Measurements from ENCODE around the gene CIB4. TPM values are rescaled to one million over a fixed set of nuclear protein-coding genes. Genes with fewer than 3 reads are reported as not detected.

The CIB4 gene
- total and polyA plus RNA-seq, 2 experiments from 2014 or later, result not detected

DNA sequence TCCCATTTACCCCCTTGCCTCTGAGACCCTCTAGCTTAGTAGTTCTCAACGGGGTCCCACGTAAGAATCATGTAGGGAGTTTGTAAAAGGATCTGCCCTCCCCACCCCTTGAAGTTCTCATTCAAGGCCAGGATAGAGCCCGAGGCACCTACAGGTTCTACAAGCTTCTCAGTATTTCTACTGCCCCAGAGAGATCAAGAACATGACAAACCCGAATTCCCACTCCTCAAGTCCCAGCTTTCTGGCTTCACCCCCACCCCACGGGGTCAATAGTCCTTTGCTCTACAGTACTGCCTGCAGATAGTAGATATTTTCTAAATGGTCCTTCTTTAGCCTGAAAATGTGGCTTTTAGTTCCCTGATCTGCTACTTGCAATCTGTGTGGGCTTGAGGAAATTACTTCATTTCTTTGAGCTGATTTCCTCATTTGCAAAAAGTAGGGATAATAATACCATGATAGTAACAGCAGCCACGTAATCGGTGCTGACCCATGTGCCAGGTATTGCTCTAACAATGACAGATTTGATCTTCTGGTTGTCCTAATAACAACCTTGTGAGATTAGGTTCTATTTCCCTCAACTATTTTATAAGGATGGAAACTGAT lies 7.1 kb downstream of the CIB4 start:
- no peak overlapping the region for H3K27ac ChIP-seq
- H3K4me1 ChIP-seq (ENCODE audit: insufficient read depth), result no peaks in the 10 kb centered on the region
- TF ChIP-seq EZH2phosphoT487 (IDR thresholded peaks at IDR 0.05; ENCODE audit: insufficient read depth, low read depth) (no peak), EZH2 (IDR thresholded peaks at IDR 0.05; ENCODE audit: insufficient read depth, poor library complexity, severe bottlenecking) (no peak)
- H3K9me3 ChIP-seq (ENCODE audit: low read depth), result no peaks in the 10 kb centered on the region
- H3F3A ChIP-seq (ENCODE audit: insufficient read depth), result no peaks in the 10 kb centered on the region
- no peaks in the 10 kb centered on the region for H3K9me2 ChIP-seq (ENCODE audit: insufficient read depth)
- H4K20me1 ChIP-seq (ENCODE audit: insufficient read depth), result no peaks in the 10 kb centered on the region
- in situ Hi-C loops (cut with MboI), result no loop called here
- no peak overlapping the region for H3K4me3 ChIP-seq
- H3K9ac ChIP-seq, result no peak overlapping the region
- no peak overlapping the region for H2AFZ ChIP-seq
- no peak overlapping the region for H3K4me2 ChIP-seq (ENCODE audit: unreplicated experiment)
- H3K27me3 ChIP-seq (replicated peaks; ENCODE audit: insufficient read depth), result peaks cover 36% of the 10 kb centered on the region
- H3K36me3 ChIP-seq (ENCODE audit: low read depth), result no peaks in the 10 kb centered on the region
- no peak for DNase-seq
- WGBS, 2 experiments (ENCODE audit: low coverage in 1 of 2, low lambda C conversion rate in 2 of 2, missing lambda C conversion rate in 2 of 2), result 58 to 63% methylated on average over 7 of the region's 7 CpGs
- H3K79me2 ChIP-seq (ENCODE audit: insufficient read depth), result no peaks in the 10 kb centered on the region

DNA sequence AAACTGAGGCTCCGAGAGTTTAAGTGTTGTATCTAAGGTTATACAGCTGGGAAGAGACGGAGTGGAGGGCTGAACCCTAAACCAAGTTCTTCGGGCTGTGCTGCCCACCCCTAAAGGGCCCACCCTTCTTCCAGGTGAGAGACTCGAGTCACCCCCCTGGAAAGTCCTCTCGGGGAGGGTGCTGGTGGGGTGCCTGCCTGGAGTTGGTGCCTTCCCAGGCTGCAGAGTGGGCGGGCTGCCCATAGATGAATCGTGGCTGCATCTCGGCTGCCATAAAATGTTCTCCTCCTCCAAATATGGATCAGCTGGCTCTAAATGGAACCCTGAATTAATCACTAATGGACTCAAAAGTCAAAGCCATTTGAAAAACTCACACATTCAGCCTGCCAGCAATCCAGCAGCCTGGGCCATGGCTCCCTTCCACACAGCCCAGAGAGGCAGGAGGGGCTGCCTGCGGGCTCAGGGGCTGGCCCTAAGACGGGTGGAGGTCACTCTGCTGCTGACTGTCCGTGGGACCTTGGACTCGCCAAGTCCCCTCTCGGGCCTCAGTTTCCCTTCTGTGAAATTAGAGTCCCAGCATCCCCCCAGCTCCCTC lies 7.7 kb downstream of the CIB4 start:
- Histone ChIP-seq H3K27me3 (replicated peaks; ENCODE audit: insufficient read depth) (peaks cover 36% of the 10 kb centered on the region), H3K9me2 (ENCODE audit: insufficient read depth) (no peaks in the 10 kb centered on the region), H3K36me3 (ENCODE audit: low read depth) (no peaks in the 10 kb centered on the region), H3K4me3 (no peak overlapping the region), H3K9me3 (ENCODE audit: low read depth) (no peaks in the 10 kb centered on the region), H3K79me2 (ENCODE audit: insufficient read depth) (no peaks in the 10 kb centered on the region), H3F3A (ENCODE audit: insufficient read depth) (no peaks in the 10 kb centered on the region), H3K4me1 (ENCODE audit: insufficient read depth) (no peaks in the 10 kb centered on the region), H4K20me1 (ENCODE audit: insufficient read depth) (no peaks in the 10 kb centered on the region), H2AFZ (no peak overlapping the region), H3K9ac (no peak overlapping the region), H3K4me2 (ENCODE audit: unreplicated experiment) (no peak overlapping the region), H3K27ac (no peak overlapping the region)
- 39 to 40% methylated on average over 13 of the region's 13 CpGs for WGBS, 2 experiments (ENCODE audit: low coverage in 1 of 2, low lambda C conversion rate in 2 of 2, missing lambda C conversion rate in 2 of 2)
- no peak for TF ChIP-seq EZH2phosphoT487 (IDR thresholded peaks at IDR 0.05; ENCODE audit: insufficient read depth, low read depth)
- TF ChIP-seq EZH2 (IDR thresholded peaks at IDR 0.05; ENCODE audit: insufficient read depth, poor library complexity, severe bottlenecking), result no peak
- in situ Hi-C loops (cut with MboI), result no loop called here
- DNase-seq, result no peak

DNA sequence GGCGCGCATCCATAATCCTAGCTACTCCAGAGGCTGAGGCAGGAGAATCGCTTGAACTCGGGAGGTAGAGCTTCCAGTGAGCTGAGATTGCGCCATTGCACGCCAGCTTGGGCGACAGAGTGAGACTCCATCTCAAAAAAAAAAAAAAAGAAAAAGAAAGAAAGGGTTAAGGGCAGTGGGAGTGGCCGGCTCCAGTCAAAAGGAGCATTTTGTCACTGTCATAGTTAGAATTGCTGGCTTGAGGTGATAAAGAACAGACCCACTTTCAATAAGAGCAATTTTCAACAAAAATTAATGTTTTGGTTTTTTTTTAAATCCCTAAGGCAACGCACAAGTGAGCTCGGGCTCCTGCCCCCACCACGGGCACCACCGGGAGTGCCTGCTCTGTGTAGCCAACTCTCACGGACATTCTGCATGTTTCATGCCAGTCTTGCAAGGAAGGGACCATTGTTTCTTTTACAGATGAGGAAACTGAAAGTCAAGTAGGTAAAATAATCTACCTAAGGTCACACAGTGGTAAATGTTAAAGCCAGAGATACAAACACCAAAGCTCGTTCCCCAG lies 8.5 kb downstream of the CIB4 start:
- in situ Hi-C loops (cut with MboI), result no loop called here
- Histone ChIP-seq H3K9me2 (ENCODE audit: insufficient read depth) (no peaks in the 10 kb centered on the region), H3K36me3 (ENCODE audit: low read depth) (no peaks in the 10 kb centered on the region), H2AFZ (no peak overlapping the region), H3K9me3 (ENCODE audit: low read depth) (no peaks in the 10 kb centered on the region), H3K9ac (no peak overlapping the region), H3K27me3 (replicated peaks; ENCODE audit: insufficient read depth) (peaks cover 34% of the 10 kb centered on the region), H3K4me3 (no peak overlapping the region), H3K79me2 (ENCODE audit: insufficient read depth) (no peaks in the 10 kb centered on the region), H3K27ac (no peak overlapping the region), H3K4me1 (ENCODE audit: insufficient read depth) (no peaks in the 10 kb centered on the region), H3K4me2 (ENCODE audit: unreplicated experiment) (no peak overlapping the region), H3F3A (ENCODE audit: insufficient read depth) (no peaks in the 10 kb centered on the region), H4K20me1 (ENCODE audit: insufficient read depth) (no peaks in the 10 kb centered on the region)
- whole genome bisulfite sequencing, 2 experiments (ENCODE audit: low coverage in 1 of 2, low lambda C conversion rate in 2 of 2, missing lambda C conversion rate in 2 of 2), result 47 to 52% methylated on average over 14 of the region's 14 CpGs
- DNase-seq, result no peak
- TF ChIP-seq EZH2 (IDR thresholded peaks at IDR 0.05; ENCODE audit: insufficient read depth, poor library complexity, severe bottlenecking), result no peak
- TF ChIP-seq EZH2phosphoT487 (IDR thresholded peaks at IDR 0.05; ENCODE audit: insufficient read depth, low read depth), result no peak

DNA sequence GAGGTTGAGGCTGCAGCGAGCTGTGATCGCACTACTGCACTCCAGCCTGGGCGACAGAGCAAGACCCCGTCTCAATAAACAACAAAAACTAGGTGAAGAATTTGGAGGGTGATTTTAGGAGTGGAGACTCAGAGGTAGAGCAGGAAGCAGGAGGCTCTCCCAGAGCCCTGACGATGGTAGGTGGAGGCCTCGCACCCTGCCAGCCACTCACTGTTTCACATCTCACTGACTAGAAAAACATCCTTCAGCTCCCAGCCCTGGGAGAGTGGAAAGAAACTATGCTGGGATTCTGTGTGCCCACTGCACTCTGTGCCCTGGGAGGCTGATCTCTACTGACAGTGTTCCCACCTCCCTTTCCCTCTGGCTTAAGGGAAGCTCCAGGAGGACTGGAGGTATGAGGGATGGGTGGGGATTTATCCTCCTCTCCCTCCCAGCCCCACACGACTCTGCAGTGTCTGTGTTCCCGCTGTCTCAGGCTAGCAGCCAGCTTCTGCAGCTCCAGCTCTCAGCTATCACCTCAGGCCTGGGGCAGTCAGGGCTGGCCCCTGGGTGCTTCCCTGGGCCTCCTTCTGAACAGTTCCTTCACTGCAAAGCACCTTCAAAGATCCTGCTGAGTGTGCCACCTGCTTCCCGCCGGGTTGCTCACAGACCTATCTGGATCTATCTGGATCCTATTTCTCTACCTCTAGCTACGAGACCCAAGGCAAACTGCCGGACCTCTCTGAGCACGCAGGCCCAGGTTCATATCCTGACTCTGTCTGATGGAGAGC lies 9.6 kb downstream of the CIB4 start:
- in situ Hi-C loops (cut with MboI), result no loop called here
- Histone ChIP-seq H4K20me1 (ENCODE audit: insufficient read depth) (no peaks in the 10 kb centered on the region), H3K9ac (no peak overlapping the region), H2AFZ (no peak overlapping the region), H3K4me1 (ENCODE audit: insufficient read depth) (no peaks in the 10 kb centered on the region), H3K9me2 (ENCODE audit: insufficient read depth) (no peaks in the 10 kb centered on the region), H3F3A (ENCODE audit: insufficient read depth) (no peaks in the 10 kb centered on the region), H3K4me2 (ENCODE audit: unreplicated experiment) (no peak overlapping the region), H3K27ac (no peak overlapping the region), H3K36me3 (ENCODE audit: low read depth) (no peaks in the 10 kb centered on the region), H3K79me2 (ENCODE audit: insufficient read depth) (no peaks in the 10 kb centered on the region), H3K9me3 (ENCODE audit: low read depth) (no peaks in the 10 kb centered on the region), H3K4me3 (no peak overlapping the region), H3K27me3 (replicated peaks; ENCODE audit: insufficient read depth) (peaks cover 24% of the 10 kb centered on the region)
- 58 to 66% methylated on average over 13 of the region's 13 CpGs for WGBS, 2 experiments (ENCODE audit: low coverage in 1 of 2, low lambda C conversion rate in 2 of 2, missing lambda C conversion rate in 2 of 2)
- no peak for TF ChIP-seq EZH2phosphoT487 (IDR thresholded peaks at IDR 0.05; ENCODE audit: insufficient read depth, low read depth)
- no peak for TF ChIP-seq EZH2 (IDR thresholded peaks at IDR 0.05; ENCODE audit: insufficient read depth, poor library complexity, severe bottlenecking)
- no peak for DNase-seq

All from GM23248 (cell line).